CD1c-positive myeloid dendritic cell (primary cell): Measurements from ENCODE around the gene HPX.
A peak's percentile ranks its signal among the peaks of the same experiment; 100 is the strongest.

Experiments used
- DNase-seq: peaks from one replicate; pipeline ENCODE4 v3.0.0-alpha.2; 2016; ENCODE audit errors: extremely low spot score

Gene HPX

GRCh38 chr11:6390718-6391469, 49.9 kb downstream of the HPX start:
- DNase-seq = peak; percentile 13

- DNase-seq = peak; percentile 97
These were observed 50.7 kb downstream of the HPX start, which contains the start of gene SMPD1 for GRCh38 chr11:6389905-6390717. TSS of gene SMPD1 (plus strand) at chr11:6390474. CDS start at chr11:6390599, 125 bp downstream.

- DNase-seq = no peak
These were observed 52.0 kb downstream of the HPX start for GRCh38 chr11:6388748-6389147.

GRCh38 chr11:6387811-6388599, 52.8 kb downstream of the HPX start:
- DNase-seq = no peak

GRCh38 chr11:6385046-6385777, 55.6 kb downstream of the HPX start:
- DNase-seq = no peak
